Measurements from ENCODE around the gene ARL14. TPM values are rescaled to one million over a fixed set of nuclear protein-coding genes. Genes with fewer than 3 reads are reported as not detected.

Gene ARL14
- polyA plus RNA-seq, 10 donors = not detected

DNA sequence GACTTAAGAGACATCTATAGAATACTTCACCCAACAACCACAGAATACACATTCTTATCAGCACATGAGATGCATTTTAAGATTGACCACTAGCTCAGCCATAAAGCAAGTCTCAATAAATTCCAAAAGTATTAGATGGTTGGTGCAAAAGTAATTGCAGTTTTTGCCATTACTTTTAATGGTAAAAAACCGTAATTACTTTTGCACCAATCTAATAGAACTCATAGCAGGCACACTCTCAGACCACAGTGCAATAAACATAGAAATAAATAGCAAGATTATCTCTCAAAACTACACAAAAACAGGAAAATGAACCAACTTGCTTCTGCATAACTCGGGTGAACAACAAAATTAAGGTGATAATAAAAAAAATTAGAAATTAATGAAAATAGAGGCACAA, 45.4 kb downstream of the ARL14 start:
- no peak for DNase-seq

DNA sequence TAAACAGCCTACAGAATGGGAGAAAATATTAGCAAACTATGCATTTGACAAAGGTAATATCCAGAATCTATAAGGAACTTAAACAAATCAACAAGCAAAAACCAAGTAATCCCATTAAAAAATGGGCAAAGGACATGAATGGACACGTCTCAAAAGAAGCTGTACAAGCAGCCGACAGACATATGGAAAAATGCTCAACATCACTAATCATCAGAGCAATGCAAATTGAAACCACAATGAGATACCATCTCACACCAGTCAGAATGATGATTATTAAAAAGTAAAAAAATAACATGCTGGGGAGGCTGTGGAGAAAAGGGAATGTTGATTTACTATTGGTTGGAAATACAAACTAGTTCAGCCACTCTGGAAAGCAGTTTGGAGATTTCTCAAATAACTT, 48.4 kb downstream of the ARL14 start:
- DNase-seq = no peak

Other genes with a start within 250 kb of the ARL14 start
- 10 to 100 TPM in 3 of 10 donors, 1 to 10 TPM in 7; 6.1 to 14.0 (median 9.2) TPM for gene TRIM59, start 227.4 kb upstream of the ARL14 start, polyA plus RNA-seq (ENCODE audit: insufficient read length in 10 of 10)
- 10 to 100 TPM; 59.3 to 89.3 (median 67.5) TPM for gene KPNA4, start 111.6 kb upstream of the ARL14 start, polyA plus RNA-seq (ENCODE audit: insufficient read length in 10 of 10)
- 10 to 100 TPM in 6 of 10 donors, 1 to 10 TPM in 4; 6.8 to 13.2 (median 10.4) TPM for gene PPM1L, start 79.1 kb downstream of the ARL14 start, polyA plus RNA-seq (ENCODE audit: insufficient read length in 10 of 10)